Midbrain (tissue), 1 donor: ENCODE results near the gene CRB2.

Source experiments
- DNase-seq: peaks from one replicate; lab custom pipeline; 2025; lab: John Stamatoyannopoulos, UW

Gene CRB2

GRCh38 chr9:123406691-123407216, 50.8 kb downstream of the CRB2 start:
- DNase-seq: no peak

- DNase-seq: no peak
Measured at GRCh38 chr9:123407217-123407851, 51.3 kb downstream of the CRB2 start.

GRCh38 chr9:123408313-123409262, 52.6 kb downstream of the CRB2 start:
- DNase-seq: no peak

- no peak for DNase-seq
Measured at GRCh38 chr9:123410281-123410910, 54.4 kb downstream of the CRB2 start.

GRCh38 chr9:123411191-123411590, 55.2 kb downstream of the CRB2 start:
- DNase-seq: no peak

- DNase-seq: no peak
Measured at GRCh38 chr9:123411636-123412035, 55.6 kb downstream of the CRB2 start.

- DNase-seq: no peak
Measured at GRCh38 chr9:123412171-123412820, 56.3 kb downstream of the CRB2 start.

- DNase-seq: no peak
Measured at GRCh38 chr9:123414204-123414603, 58.2 kb downstream of the CRB2 start.

- DNase-seq: no peak
Measured at GRCh38 chr9:123414936-123415930, 59.2 kb downstream of the CRB2 start.

GRCh38 chr9:123416176-123416575, 60.2 kb downstream of the CRB2 start:
- no peak for DNase-seq

- DNase-seq: no peak
Measured at GRCh38 chr9:123417289-123418051, 61.5 kb downstream of the CRB2 start.

- no peak for DNase-seq
Measured at GRCh38 chr9:123418052-123418430, 62.0 kb downstream of the CRB2 start.

GRCh38 chr9:123418506-123418905, 62.5 kb downstream of the CRB2 start:
- DNase-seq: no peak

- DNase-seq: no peak
Measured at GRCh38 chr9:123419091-123419490, 63.1 kb downstream of the CRB2 start.

- no peak for DNase-seq
Measured at GRCh38 chr9:123419721-123420591, 64.0 kb downstream of the CRB2 start.

- no peak for DNase-seq
Measured at GRCh38 chr9:123420592-123421111, 64.7 kb downstream of the CRB2 start.

- DNase-seq: no peak
Measured at GRCh38 chr9:123421186-123421585, 65.2 kb downstream of the CRB2 start.

GRCh38 chr9:123421801-123422455, 65.9 kb downstream of the CRB2 start:
- DNase-seq: no peak
